Naive thymus-derived CD4-positive, alpha-beta T cell (primary cell): Measurements from ENCODE around the gene RAP2C. TPM values are rescaled to one million over a fixed set of nuclear protein-coding genes. Genes with fewer than 3 reads are reported as not detected.

Experiments
- ATAC-seq: fragments of 150-1000 bp; cut with Tn5 transposase; 2 replicates; pipeline ENCODE4 v1.10.0; 2021; ENCODE audit warnings: mild to moderate bottlenecking, moderate library complexity
- CTCF ChIA-PET: fragments of 350-600 bp; sonication (Branson Sonifier 250); formaldehyde crosslinking; loops from one replicate; lab custom pipeline; 2021; ENCODE audit warnings: antibody characterized with exemption; lab: Charles Lee
- POLR2A ChIA-PET: fragments of 350-600 bp; sonication (Branson Sonifier 250); formaldehyde crosslinking; loops from one replicate; lab custom pipeline; 2021; ENCODE audit warnings: antibody characterized with exemption, inconsistent platforms; lab: Charles Lee
- DNase-seq, 9 donors: peaks; one replicate each; pipeline versions ENCODE4 v3.0.0 to v3.0.0-alpha.2; 2020 to 2022; ENCODE audit warnings: mixed read lengths in 1 of 9
- H3K27ac ChIP-seq: one replicate; pipeline ENCODE4 v1.7.0; 2013; ENCODE audit warnings: mild to moderate bottlenecking, low read depth, low read length, moderate library complexity
- H3K27me3 ChIP-seq, 2 donors: one replicate each; pipeline ENCODE4 v1.7.0; 2013; ENCODE audit warnings: low read length in 2 of 2, mild to moderate bottlenecking in 2 of 2, moderate library complexity in 2 of 2; ENCODE audit not compliant: control insufficient read depth in 2 of 2, insufficient read depth in 2 of 2
- H3K36me3 ChIP-seq, 3 experiments: 1 replicate in 2 of 3; 2 replicates in 1 of 3; pipeline ENCODE4 v1.7.0; 2013; ENCODE audit warnings: low read length in 3 of 3, mild to moderate bottlenecking in 3 of 3, moderate library complexity in 1 of 3; ENCODE audit not compliant: insufficient read depth in 3 of 3, control insufficient read depth in 2 of 3
- H3K4me1 ChIP-seq, 2 donors: one replicate each; pipeline ENCODE4 v1.7.0; 2013; ENCODE audit warnings: low read length in 2 of 2, mild to moderate bottlenecking in 2 of 2, moderate library complexity in 1 of 2; ENCODE audit not compliant: control insufficient read depth in 2 of 2, insufficient read depth in 2 of 2
- H3K4me3 ChIP-seq: 2 replicates; pipeline ENCODE4 v1.7.0; 2013; ENCODE audit warnings: mild to moderate bottlenecking, low read length
- H3K9me3 ChIP-seq, 3 experiments: 1 replicate in 2 of 3; 2 replicates in 1 of 3; pipeline ENCODE4 v1.7.0; 2013; ENCODE audit warnings: low read length in 3 of 3; ENCODE audit not compliant: control insufficient read depth in 2 of 3
- H3K27ac Mint-ChIP-seq, 9 donors: one replicate each; pipeline ENCODE4 v1.8.0; 2020 to 2022; ENCODE audit warnings: mixed read lengths in 9 of 9, mild to moderate bottlenecking in 8 of 9, moderate library complexity in 5 of 9, inconsistent platforms in 2 of 9
- H3K27me3 Mint-ChIP-seq, 5 donors: one replicate each; pipeline ENCODE4 v1.8.0; 2021 to 2022; ENCODE audit warnings: mixed read lengths in 5 of 5, mild to moderate bottlenecking in 1 of 5
- H3K36me3 Mint-ChIP-seq, 5 donors: one replicate each; pipeline ENCODE4 v1.8.0; 2020 to 2022; ENCODE audit warnings: mixed read lengths in 5 of 5, mild to moderate bottlenecking in 3 of 5, inconsistent platforms in 1 of 5
- H3K4me1 Mint-ChIP-seq, 7 donors: one replicate each; pipeline ENCODE4 v1.8.0; 2020 to 2022; ENCODE audit warnings: mixed read lengths in 7 of 7, mild to moderate bottlenecking in 3 of 7, inconsistent platforms in 1 of 7
- H3K4me3 Mint-ChIP-seq, 10 donors: one replicate each; pipeline ENCODE4 v1.8.0; 2020 to 2022; ENCODE audit warnings: mild to moderate bottlenecking in 10 of 10, mixed read lengths in 10 of 10, moderate library complexity in 6 of 10, inconsistent platforms in 2 of 10
- H3K9me3 Mint-ChIP-seq, 11 donors: one replicate each; pipeline ENCODE4 v1.8.0; 2020 to 2022; ENCODE audit warnings: mixed read lengths in 11 of 11, mild to moderate bottlenecking in 4 of 11, inconsistent platforms in 1 of 11, moderate library complexity in 1 of 11
- intact Hi-C, 2 donors: fragments of 100-400 bp; cut with micrococcal nuclease; formaldehyde crosslinking; loops; one replicate each; pipeline ENCODE4 v1.15.1; 2023
- polyA plus RNA-seq, 2 donors: library from polyadenylated mRNA; unstranded; fragments of 300-500 nt; fragmentation: Illumina TruSeq; gene quantifications; one replicate each; pipeline ENCODE4 v1.2.3, GENCODE V29; 2021
- total RNA-seq, 6 experiments: library from RNA in 5 of 6; stranded (reverse) in 5 of 6; gene quantifications; 1 replicate in 5 of 6; 2 replicates in 1 of 6; pipeline ENCODE4 v1.2.3 and lab custom pipeline; 2021 to 2026

RAP2C gene
- total and polyA plus RNA-seq, 7 experiments from 2014 or later = 11.7 to 34.7 (median 23.7) TPM

DNA sequence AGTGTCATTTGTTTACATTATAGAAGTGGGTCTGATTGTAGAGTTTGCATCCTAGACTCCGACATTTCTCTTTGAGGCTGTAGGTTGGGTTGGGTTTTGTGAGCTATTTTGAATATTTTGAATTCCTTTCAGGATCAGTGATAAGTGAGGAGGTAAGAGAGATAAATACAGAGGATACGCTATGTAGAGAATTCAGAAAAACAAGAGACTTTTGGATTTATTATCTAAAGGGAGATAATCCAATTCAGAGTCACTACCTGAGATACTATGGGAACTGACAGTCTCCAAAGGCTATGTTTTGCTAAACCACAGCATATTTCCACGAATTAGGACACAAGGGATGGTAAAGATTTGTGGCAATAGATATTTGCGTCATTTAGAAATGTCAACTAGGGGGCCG, 16.9 kb upstream of the RAP2C start:
- Mint-ChIP-seq H3K36me3 (peaks cover 0 to 3% (median 0%) of the 10 kb centered on the region in 5 donors), H3K27ac (no peak overlapping the region), H3K9me3 (peaks cover 0 to 1% (median 0%) of the 10 kb centered on the region in 11 donors), H3K4me3 (no peak overlapping the region), H3K4me1 (peaks cover 0 to 5% (median 0%) of the 10 kb centered on the region in 7 donors), H3K27me3 (no peaks in the 10 kb centered on the region)
- no peak for DNase-seq
- Histone ChIP-seq H3K36me3 (no peaks in the 10 kb centered on the region), H3K4me3 (no peak overlapping the region), H3K9me3 (no peaks in the 10 kb centered on the region), H3K27ac (no peak overlapping the region), H3K27me3 (no peaks in the 10 kb centered on the region), H3K4me1 (no peaks in the 10 kb centered on the region)
- ATAC-seq = no peak
- ChIA-PET CTCF (interaction anchor here (0.6 kb wide), 1 partner anchor 29 kb away, joined by 3 read pairs; no protein-coding TSS in a partner anchor), POLR2A (no interaction called here)
- intact Hi-C loops = no loop called here

DNA sequence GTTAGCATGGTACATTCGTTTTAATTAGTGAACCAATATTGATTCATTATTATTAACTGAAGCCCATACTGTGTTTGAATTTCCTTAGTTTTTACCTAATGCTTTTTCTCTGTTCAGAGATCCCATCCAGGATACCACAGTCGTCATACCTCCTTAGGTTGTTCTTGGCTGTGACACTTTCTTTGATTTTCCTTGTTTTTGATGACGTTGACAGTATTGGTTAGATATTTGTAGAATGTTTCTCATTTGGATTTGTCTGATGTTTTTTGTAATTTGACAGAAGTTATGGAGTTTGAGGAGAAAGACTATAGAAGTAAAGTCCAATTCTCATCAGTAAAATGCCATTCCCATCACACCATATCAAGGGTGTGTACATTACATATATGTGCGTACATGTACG, 16.2 kb upstream of the RAP2C start:
- intact Hi-C loops = no loop called here
- Mint-ChIP-seq H3K9me3 (peaks cover 0 to 1% (median 0%) of the 10 kb centered on the region in 11 donors), H3K4me1 (peaks cover 0 to 5% (median 0%) of the 10 kb centered on the region in 7 donors), H3K27me3 (no peaks in the 10 kb centered on the region), H3K36me3 (no peaks in the 10 kb centered on the region), H3K4me3 (no peak overlapping the region), H3K27ac (no peak overlapping the region)
- DNase-seq (no peak), ATAC-seq (no peak)
- H3K27me3 ChIP-seq = no peaks in the 10 kb centered on the region
- ChIA-PET CTCF (no interaction called here), POLR2A (no interaction called here)
- no peaks in the 10 kb centered on the region for H3K36me3 ChIP-seq
- H3K4me3 ChIP-seq = no peak overlapping the region
- H3K4me1 ChIP-seq = no peaks in the 10 kb centered on the region
- no peak overlapping the region for H3K27ac ChIP-seq
- no peaks in the 10 kb centered on the region for H3K9me3 ChIP-seq

DNA sequence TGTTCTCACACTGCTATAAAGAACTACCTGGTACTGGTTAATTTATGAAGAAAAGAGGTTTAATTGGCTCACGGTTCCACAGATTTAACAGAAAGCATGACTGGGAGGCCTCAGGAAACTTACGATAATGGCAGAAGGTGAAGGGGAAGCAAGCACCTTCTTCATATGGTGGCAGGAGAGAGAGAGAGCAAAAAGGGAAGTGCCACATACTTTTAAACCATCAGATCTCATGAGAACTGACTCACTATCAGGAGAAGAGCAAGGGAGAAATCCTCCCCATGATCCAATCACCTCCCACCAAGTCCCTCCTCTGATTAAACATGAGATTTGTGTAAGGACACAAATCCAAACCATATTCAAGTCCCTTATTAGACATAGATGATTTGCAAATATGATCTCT, 12.3 kb upstream of the RAP2C start:
- H3K27ac Mint-ChIP-seq = no peak overlapping the region
- Histone ChIP-seq H3K27ac (no peak overlapping the region), H3K4me1 (no peaks in the 10 kb centered on the region), H3K9me3 (no peaks in the 10 kb centered on the region), H3K36me3 (no peaks in the 10 kb centered on the region), H3K27me3 (no peaks in the 10 kb centered on the region), H3K4me3 (no peak overlapping the region)
- ChIA-PET CTCF (no interaction called here), POLR2A (no interaction called here)
- H3K9me3 Mint-ChIP-seq = peaks cover 0 to 1% (median 0%) of the 10 kb centered on the region in 11 donors
- no peak for DNase-seq
- no peak for ATAC-seq
- no peak overlapping the region for H3K4me3 Mint-ChIP-seq
- H3K36me3 Mint-ChIP-seq = no peaks in the 10 kb centered on the region
- intact Hi-C loops = no loop called here
- peaks cover 5 to 16% (median 9%) of the 10 kb centered on the region in 7 donors for H3K4me1 Mint-ChIP-seq
- no peaks in the 10 kb centered on the region for H3K27me3 Mint-ChIP-seq

DNA sequence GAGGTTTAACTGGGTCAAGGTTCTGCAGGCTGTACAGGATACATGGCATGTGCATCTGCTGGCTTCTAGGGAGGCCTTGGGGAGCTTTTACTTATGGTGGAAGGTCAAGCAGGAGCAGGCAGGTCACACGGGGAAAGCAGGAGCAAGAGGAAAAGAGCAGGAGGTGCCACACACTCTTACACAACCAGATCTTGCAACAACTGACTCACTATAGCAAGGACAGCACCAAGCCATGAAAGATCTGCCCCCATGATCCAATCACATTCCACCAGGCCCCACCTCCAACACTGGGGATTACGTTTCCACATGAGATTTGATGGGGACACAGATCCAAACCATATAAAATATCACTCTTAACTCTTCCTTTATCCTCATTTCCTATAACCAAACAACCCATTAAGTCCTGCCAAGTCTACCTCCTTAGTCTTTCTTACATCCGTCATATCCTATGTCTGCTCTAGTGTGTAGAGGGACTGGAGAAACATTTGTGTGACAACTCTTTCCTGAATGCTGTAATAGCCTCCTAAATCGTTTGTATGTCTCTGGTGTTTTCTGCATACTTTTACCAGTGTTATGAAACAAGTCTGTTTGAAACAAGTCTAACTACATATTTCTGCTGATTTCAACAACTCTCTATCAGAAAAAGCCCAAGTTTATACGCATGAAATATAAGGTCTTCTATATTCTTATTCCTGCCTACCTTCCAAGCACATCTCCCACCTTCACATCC, 8.3 kb upstream of the RAP2C start:
- ChIA-PET POLR2A (no interaction called here), CTCF (interaction anchor here (1.0 kb wide), 1 partner anchor 399 kb away, joined by 3 read pairs; no protein-coding TSS in a partner anchor)
- no peak overlapping the region for H3K27ac Mint-ChIP-seq
- DNase-seq = no peak
- no peak overlapping the region for H3K27ac ChIP-seq
- H3K4me3 ChIP-seq = no peak overlapping the region
- no peak overlapping the region for H3K4me3 Mint-ChIP-seq
- no peaks in the 10 kb centered on the region for H3K27me3 Mint-ChIP-seq
- intact Hi-C loops = loop anchor here (2.0 to 5.0 kb wide), 2 partner anchors 65 to 405 kb away; no protein-coding TSS in a partner anchor
- ATAC-seq = no peak
- H3K27me3 ChIP-seq = no peaks in the 10 kb centered on the region
- H3K4me1 ChIP-seq = no peaks in the 10 kb centered on the region
- H3K36me3 Mint-ChIP-seq = no peaks in the 10 kb centered on the region
- no peaks in the 10 kb centered on the region for H3K9me3 Mint-ChIP-seq
- peaks cover 5 to 15% (median 9%) of the 10 kb centered on the region in 7 donors for H3K4me1 Mint-ChIP-seq
- no peaks in the 10 kb centered on the region for H3K9me3 ChIP-seq
- no peaks in the 10 kb centered on the region for H3K36me3 ChIP-seq

DNA sequence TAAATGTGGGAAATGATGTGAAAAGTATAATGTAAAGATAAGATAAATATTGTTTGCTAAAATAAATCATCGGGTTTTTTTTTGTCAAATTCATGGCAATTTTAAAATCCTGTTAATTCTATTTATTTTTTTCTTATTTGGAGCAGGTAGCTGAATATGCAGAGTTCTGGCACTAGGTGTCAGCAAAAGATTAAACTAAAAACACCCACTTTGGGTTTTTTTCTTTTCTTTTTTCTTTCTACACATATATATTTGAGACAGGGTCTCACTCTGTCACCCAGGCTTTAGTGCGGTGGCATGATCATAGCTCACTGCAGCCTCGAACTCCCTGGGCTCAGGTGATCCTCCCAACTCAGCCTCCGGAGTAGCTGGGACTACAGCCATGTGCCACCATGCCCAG, 6.9 kb upstream of the RAP2C start:
- Mint-ChIP-seq H3K4me1 (peaks cover 5 to 11% (median 9%) of the 10 kb centered on the region in 7 donors), H3K36me3 (no peaks in the 10 kb centered on the region), H3K4me3 (no peak overlapping the region), H3K9me3 (no peaks in the 10 kb centered on the region), H3K27me3 (no peaks in the 10 kb centered on the region), H3K27ac (no peak overlapping the region)
- no peak overlapping the region for H3K27ac ChIP-seq
- DNase-seq = peak in 2 of 9 donors; percentile 11 to 12
- no peaks in the 10 kb centered on the region for H3K4me1 ChIP-seq
- intact Hi-C loops = loop anchor here (1.0 to 5.0 kb wide), 5 partner anchors 67 to 406 kb away; no protein-coding TSS in a partner anchor
- no peak overlapping the region for H3K4me3 ChIP-seq
- no peaks in the 10 kb centered on the region for H3K9me3 ChIP-seq
- no peaks in the 10 kb centered on the region for H3K27me3 ChIP-seq
- no peak for ATAC-seq
- POLR2A ChIA-PET = no interaction called here
- CTCF ChIA-PET = interaction anchor here (0.6 to 1.5 kb wide), 2 partner anchors 389 to 391 kb away, joined by 3 read pairs; no protein-coding TSS in a partner anchor
- H3K36me3 ChIP-seq = no peaks in the 10 kb centered on the region

DNA sequence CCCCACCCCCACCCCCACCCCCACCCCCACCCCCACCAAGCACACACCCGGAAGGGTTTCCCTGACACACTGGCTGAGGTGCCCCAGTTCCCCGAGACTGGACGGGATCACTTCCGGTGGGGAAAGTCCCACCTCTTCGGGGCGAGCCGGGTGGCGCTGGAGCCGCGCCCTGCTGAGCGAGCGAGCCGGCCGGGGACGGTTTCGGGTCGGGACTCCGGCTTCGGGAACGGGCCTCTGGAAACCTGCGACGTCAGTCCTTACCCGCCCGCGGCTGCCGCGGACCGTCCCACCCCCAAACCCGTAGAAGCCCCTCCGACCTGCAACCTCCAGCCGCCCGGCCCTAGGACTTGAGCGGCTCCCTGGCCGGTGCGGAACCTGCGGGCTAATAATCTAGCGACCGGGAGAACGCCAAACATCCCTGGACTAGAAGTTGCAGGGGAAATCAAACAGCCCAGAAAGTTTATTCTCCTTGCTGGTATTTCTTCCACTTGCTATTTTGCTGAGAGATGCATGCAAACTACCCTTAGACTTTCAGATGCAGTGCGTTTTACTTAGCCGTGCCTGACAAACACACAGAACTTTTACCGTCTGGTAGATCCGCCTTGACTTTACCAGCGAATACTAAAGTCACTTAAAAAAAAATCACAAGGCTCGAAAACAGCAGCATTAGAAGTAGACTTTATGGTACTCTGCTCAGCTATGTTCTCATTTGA, 991 bp downstream of the RAP2C start:
- H3K36me3 ChIP-seq = peaks cover 0 to 6% (median 3%) of the 10 kb centered on the region in 3 experiments
- peak; percentile 53 to 82 (median 77) for DNase-seq
- no peaks in the 10 kb centered on the region for H3K9me3 ChIP-seq
- CTCF ChIA-PET = interaction anchor here (0.6 to 2.5 kb wide), 5 partner anchors 175 to 389 kb away, joined by 3 to 19 read pairs (median 3); no protein-coding TSS in a partner anchor
- Mint-ChIP-seq H3K4me3 (peak overlapping the region; percentile 79 to 96 (median 88)), H3K36me3 (peaks cover 0 to 8% (median 0%) of the 10 kb centered on the region in 5 donors), H3K4me1 (peaks cover 4 to 44% (median 30%) of the 10 kb centered on the region in 7 donors), H3K9me3 (no peaks in the 10 kb centered on the region), H3K27ac (peak overlapping the region; percentile 87 to 97 (median 94)), H3K27me3 (no peaks in the 10 kb centered on the region)
- POLR2A ChIA-PET = interaction anchor here (1.1 to 1.8 kb wide), 4 partner anchors 10 to 273 kb away, joined by 3 to 7 read pairs (median 4); no protein-coding TSS in a partner anchor
- H3K4me1 ChIP-seq = peaks cover 9 to 21% of the 10 kb centered on the region in 2 donors
- peak; percentile 77 for ATAC-seq
- intact Hi-C loops = loop anchor here (1.0 to 5.0 kb wide), 7 partner anchors 41 to 1951 kb away; partner anchors contain the start of genes ENOX2 (in 1 of the 2) and ZNF280C (in 1 of the 2)
- H3K4me3 ChIP-seq = peak overlapping the region; percentile 51
- peak overlapping the region; percentile 94 for H3K27ac ChIP-seq
- H3K27me3 ChIP-seq = no peaks in the 10 kb centered on the region
